GM19397 (cell line): ENCODE data around the gene OXT.
"Not testable (repeated sequence)": the region's sequence is repeated elsewhere in the genome, so short reads cannot be mapped to it uniquely, and the experiment has no call there.

Experiments used
- ATAC-seq: cut with Tn5 transposase; IDR thresholded peaks from one replicate; pipeline ENCODE4 v1.9.1; 2021; ENCODE audit warnings: mild to moderate bottlenecking, moderate library complexity; ENCODE audit not compliant: unreplicated experiment

The OXT gene

DNA sequence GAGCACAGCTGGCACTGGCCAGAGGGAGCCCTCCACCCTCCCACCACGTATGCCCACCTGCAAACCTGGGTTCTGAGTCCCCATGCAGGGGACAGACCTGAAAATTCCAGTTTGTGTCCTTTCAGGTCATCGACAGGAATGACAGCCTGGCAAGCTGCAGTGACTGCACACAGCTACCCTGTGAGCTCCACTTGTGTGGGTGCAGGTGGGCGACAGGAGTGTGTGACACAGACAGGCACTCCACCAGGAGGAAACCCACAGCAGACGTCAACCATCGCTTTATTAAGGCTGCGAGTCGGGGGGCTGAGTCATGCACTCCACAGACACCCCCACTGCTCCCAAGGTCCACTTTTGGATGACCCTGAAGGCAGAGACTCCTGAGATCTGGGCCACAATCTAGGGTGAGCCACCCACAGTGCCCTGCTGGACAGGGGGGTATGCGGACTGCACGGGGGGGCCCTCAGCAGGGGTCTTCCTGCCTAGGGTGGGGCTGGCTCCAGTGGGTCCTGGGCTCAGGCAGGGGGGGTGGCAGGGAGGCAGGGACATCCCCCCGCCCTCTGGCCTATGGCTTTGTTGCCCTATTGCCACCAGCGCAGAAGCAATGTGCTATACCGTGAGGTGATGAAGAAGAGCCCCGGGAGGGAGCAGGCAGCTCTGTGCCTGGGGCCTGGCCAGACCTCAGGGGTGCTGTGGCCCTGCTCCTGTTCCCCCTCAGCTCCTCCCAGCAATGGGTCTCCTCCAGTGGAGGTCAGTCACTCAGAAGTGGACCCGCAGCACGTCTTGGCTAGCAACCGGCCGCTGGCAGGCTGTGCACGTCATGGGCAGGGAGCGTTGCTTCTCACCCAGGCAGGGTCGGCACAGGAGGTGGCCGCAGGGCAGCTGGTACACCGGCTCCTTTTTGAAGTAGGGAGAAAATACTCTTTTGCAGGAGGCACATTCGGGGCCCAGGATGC, 38.2 kb downstream of the OXT start:
- no peak for ATAC-seq

DNA sequence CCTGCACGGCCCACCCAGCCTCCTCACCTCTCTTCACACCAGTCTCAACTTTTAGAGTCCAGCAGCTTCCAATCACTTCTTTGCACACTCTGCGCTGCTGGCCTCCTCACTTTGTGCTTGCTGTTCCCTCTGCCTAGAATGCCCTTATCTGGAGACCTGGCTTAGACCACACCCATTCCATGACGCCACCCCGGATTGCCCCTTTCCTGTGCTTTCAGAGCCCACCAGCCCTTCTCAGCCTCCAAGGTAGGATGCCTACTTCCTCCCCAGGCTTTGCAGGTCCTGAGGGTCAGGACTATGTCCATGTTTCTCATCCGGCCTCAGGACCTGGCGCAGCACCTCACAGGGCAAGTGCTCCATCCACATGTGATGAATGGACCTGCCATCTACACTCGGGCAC, 40.1 kb downstream of the OXT start:
- ATAC-seq = no peak

DNA sequence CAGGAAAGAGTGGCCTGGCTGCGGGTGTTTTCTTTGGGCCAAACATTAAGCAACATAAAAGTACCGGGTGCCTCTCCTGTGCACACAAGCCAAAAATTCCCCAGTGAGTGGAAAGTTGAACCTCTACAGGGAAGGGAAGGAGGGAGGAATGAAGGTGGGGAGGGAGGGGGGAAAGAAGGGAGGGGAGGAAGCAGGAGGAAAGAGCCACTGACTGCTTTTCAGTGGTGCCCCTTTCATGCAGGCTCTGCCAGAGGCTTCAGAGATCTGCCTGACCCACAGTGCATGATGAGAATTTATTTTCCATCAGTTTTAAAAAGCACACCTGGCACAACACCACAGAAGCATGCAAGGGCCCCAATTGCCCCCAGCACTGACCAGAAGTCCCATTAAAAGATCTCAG, 40.6 kb downstream of the OXT start:
- no peak for ATAC-seq

DNA sequence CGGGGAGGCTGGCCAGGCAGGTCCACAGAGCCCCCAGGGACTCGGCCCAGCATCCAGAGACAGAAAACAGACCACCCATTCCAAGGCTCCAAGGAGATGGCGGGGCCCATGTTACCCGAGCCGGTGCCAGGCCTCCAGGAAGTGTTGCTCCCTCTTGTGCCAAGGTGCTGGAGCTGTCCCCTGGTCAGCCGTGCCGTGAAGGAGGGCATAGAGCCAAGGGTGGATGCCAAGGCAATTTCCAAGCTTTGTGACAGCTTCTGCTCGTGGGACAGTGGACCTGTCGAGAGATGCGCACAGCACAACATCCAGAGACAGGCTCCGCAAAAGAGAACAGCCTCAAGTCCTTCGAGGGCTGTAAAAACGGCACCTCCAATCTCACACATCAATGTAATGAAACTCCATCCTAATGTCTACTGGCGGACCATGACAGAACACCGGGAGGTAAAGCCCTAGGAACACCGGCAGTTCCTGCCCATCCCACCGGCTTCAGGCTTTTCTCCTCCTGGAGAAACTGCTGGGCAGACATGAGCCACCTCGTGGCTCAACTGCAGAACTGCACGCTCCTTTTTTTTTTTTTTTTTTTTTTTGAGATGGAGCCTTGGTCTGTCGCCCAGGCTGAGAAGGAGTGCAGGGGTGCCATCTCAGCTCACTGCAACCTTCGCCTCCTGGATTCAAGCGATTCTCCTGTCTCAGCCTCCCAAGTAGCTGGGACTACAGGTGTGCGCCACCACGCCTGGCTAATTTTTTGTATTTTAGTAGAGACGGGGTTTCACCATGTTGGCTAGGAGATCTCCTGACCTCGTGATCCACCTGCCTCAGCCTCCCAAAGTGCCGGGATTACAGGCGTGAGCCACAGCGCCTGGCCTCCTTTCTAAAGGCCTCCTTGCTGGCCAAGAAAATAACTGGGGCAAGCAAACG, 44.0 kb downstream of the OXT start:
- no peak for ATAC-seq

DNA sequence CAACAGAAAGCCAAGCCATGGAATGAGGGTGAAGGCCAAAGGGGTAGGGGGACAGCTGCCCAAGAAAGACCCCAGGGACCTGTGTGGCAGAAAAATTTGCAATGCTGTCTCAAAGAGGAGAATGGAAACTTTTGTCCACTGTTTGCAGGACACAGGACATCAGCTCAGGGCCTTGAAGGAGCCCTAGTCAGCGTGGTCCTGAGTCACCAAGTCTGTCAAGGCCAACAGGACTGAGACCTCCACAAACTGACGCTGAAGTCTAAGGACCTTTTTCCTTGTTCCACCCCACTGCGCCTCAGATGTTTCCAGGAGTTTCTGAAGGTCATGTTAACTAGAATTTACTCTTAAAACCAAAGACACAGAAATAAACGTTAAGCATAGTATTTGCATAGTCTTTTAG, 44.9 kb downstream of the OXT start:
- no peak for ATAC-seq

DNA sequence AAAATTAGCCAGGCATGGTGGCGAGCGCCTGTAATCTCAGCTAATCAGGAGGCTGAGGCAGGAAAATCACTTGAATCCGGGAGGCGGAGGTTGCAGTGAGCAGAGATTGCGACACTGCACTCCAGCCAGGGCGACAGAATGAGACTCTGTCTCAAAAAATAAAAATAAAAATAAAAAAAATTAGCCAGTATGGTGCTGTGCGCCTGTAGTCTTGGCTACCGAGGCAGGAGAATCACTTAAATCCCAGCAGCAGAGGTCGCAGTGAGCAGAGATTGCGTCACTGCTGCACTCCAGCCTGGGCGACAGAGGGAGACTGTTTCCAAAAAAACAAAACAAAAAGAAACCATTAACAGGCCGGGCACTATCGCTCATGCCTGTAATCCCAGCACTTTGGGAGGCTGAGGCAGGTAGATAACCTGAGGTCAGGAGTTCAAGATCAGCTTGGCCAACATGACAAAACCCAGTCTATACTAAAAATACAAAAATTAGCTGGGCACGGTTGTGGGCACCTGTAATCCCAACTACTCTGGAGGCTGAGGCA, 46.5 kb downstream of the OXT start:
- not testable (repeated sequence) for ATAC-seq

DNA sequence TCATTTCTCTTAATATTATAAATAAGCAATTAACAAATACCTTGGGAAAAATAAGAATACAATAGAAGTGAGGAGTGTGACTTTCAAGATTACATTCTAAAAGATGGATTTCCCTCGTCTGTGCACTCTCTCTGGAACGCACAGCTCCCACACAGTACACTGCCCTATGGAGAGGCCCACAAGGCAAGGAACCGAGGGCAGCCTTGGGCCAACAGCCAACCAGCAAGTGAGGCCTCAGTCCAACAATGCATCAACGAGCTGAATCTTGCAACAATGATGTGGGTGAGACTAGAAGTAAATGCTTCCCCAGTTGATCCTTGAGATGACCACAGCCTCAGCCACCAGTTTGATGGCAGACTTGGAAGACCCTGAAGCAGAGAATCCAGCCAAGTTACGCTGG, 47.6 kb downstream of the OXT start:
- no peak for ATAC-seq

DNA sequence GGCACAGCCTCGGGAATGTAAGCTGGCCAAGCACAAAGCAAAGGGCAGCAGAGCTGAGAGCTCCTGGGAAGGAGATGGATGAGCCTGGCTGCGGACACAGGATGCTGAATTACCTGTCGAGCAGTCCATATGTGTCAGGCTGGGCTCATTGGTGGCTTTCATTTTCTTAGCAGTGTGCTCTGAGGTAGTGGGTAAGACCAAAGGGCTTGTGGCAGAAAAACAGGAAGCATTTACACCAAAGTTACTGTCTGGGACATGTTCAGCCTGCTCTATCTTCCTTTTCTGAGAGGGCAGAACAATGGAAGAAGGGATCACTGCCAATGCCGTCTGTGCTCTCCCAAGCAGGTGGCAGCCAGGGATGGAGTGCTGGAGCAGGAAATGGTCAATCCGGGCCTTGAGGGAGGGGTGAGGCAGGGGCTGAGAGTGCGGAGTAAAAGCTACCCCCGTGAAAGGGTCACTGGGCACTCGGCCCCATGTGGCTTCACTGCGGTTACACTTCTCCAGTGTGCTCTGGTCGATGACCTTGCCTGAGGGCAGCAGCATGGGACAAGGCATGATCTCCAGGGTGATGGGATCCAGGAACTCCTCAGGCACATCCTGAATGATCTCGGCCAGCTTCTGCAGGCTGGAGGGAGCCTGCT, 50.0 kb downstream of the OXT start:
- no peak for ATAC-seq
